Psoas muscle (tissue), 8 donors: Measurements from ENCODE around the gene MYLK4. TPM values are rescaled to one million over a fixed set of nuclear protein-coding genes. Genes with fewer than 3 reads are reported as not detected.

Experiments
- ATAC-seq, 4 donors: fragments of 200-7000 bp; cut with Tn5 transposase; one replicate each; pipeline ENCODE4 v1.9.1; 2020; ENCODE audit warnings: moderate library complexity in 3 of 4, mild to moderate bottlenecking in 2 of 4
- DNase-seq, 2 donors: peaks; one replicate each; pipeline ENCODE4 v3.0.0-alpha.2; 2020
- H3K27ac ChIP-seq: fragments of 200-600 bp; one replicate; pipeline ENCODE4 v1.8.0; 2022
- H3K27me3 ChIP-seq, 3 donors: fragments of 200-600 bp in 1 of 3; one replicate each; pipeline versions ENCODE4 v1.6.1 to v1.8.0; 2013 to 2022; ENCODE audit warnings: low read length in 2 of 3, mild to moderate bottlenecking in 2 of 3, moderate library complexity in 1 of 3; ENCODE audit not compliant: insufficient read depth in 3 of 3
- H3K36me3 ChIP-seq, 2 donors: fragments of 200-600 bp in 1 of 2; one replicate each; pipeline versions ENCODE4 v1.6.1 to v1.8.0; 2013 to 2022; ENCODE audit warnings: low read depth in 1 of 2, mild to moderate bottlenecking in 1 of 2, moderate library complexity in 1 of 2; ENCODE audit not compliant: insufficient read depth in 1 of 2
- H3K4me1 ChIP-seq: fragments of 200-600 bp; one replicate; pipeline ENCODE4 v1.8.0; 2022
- H3K4me3 ChIP-seq: fragments of 200-600 bp; one replicate; pipeline ENCODE4 v1.8.0; 2022; ENCODE audit warnings: mild to moderate bottlenecking
- H3K9me3 ChIP-seq: fragments of 200-600 bp; one replicate; pipeline ENCODE4 v1.8.0; 2022
- WGBS, 3 donors: extraction: QIAGEN DNeasy Blood & Tissue Kit; methylation state at CpG; one replicate each; pipeline versions ENCODE4 v1.1.6 to v1.1.7; 2013; 5-methylcytosine and 5-hydroxymethylcytosine counted together
- intact Hi-C, 2 donors: fragments of 100-400 bp; cut with DNase I; formaldehyde crosslinking; loops; one replicate each; pipeline versions ENCODE4 v1.11.0 to v1.14.2; 2022
- polyA plus RNA-seq, 3 donors: library from polyadenylated mRNA; stranded (reverse); fragments of 200-250 nt; gene quantifications; one replicate each; pipeline ENCODE4 v1.2.3, GENCODE V29; 2013
- total RNA-seq, 4 donors: library from RNA; stranded (reverse); fragmentation: NEBNext Ultra II Directional in 2 of 4; extraction: Animal tissue kit (Norgen Biotek cat#: 25700) in 2 of 4; gene quantifications; one replicate each; pipeline versions ENCODE4 v1.2.1 to v1.2.4, GENCODE V29; 2021 to 2023
- TF ChIP-seq, protein P1 (sequence below): fragments of 200-600 bp; IDR thresholded peaks from one replicate; pipeline ENCODE4 v1.8.0; 2022; ENCODE audit warnings: antibody characterized with exemption
- donor health status: healthy with polysubstance abuse.
- donor health status: DM: no; HTN: no; CAD: no; lungs with moderate emphysema.
- donor health status: Bipolar disorder and iron deficiency.
- donor health status: healthy.
- donor health status: DM: yes; HTN: yes; CAD: no.
- donor health status: DM: no; HTN: no; CAD: no.
- donor health status: DM: no; HTN: no; CAD: no.
- donor health status: DM: yes; HTN: yes; CAD: no.

MYLK4 gene
- total and polyA plus RNA-seq, 7 donors, result 0.09 to 143 (median 2.9) TPM

GRCh38 chr6:2686515-2686914 is 64.2 kb downstream of the MYLK4 start:
- intact Hi-C loops, result no loop called here
- no peaks in the 10 kb centered on the region for H3K27me3 ChIP-seq
- H3K4me3 ChIP-seq, result no peak overlapping the region
- DNase-seq, result no peak
- no peaks in the 10 kb centered on the region for H3K9me3 ChIP-seq
- WGBS, 3 donors, result 75 to 93% (median 89%) methylated on average over 11 of the region's 11 CpGs
- TF ChIP-seq, protein P1, sequence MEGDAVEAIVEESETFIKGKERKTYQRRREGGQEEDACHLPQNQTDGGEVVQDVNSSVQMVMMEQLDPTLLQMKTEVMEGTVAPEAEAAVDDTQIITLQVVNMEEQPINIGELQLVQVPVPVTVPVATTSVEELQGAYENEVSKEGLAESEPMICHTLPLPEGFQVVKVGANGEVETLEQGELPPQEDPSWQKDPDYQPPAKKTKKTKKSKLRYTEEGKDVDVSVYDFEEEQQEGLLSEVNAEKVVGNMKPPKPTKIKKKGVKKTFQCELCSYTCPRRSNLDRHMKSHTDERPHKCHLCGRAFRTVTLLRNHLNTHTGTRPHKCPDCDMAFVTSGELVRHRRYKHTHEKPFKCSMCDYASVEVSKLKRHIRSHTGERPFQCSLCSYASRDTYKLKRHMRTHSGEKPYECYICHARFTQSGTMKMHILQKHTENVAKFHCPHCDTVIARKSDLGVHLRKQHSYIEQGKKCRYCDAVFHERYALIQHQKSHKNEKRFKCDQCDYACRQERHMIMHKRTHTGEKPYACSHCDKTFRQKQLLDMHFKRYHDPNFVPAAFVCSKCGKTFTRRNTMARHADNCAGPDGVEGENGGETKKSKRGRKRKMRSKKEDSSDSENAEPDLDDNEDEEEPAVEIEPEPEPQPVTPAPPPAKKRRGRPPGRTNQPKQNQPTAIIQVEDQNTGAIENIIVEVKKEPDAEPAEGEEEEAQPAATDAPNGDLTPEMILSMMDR, result no peak
- H3K4me1 ChIP-seq, result no peaks in the 10 kb centered on the region
- no peak for ATAC-seq
- H3K27ac ChIP-seq, result no peak overlapping the region
- peaks cover 0 to 23% of the 10 kb centered on the region in 2 donors for H3K36me3 ChIP-seq

GRCh38 chr6:2684766-2685754 is 65.7 kb downstream of the MYLK4 start:
- H3K27ac ChIP-seq, result no peak overlapping the region
- H3K36me3 ChIP-seq, result peaks cover 0 to 33% of the 10 kb centered on the region in 2 donors
- intact Hi-C loops, result no loop called here
- TF ChIP-seq, protein P1, result no peak
- H3K27me3 ChIP-seq, result no peaks in the 10 kb centered on the region
- H3K9me3 ChIP-seq, result no peaks in the 10 kb centered on the region
- no peak for ATAC-seq
- H3K4me1 ChIP-seq, result no peaks in the 10 kb centered on the region
- 94 to 97% (median 95%) methylated on average over 30 of the region's 30 CpGs for WGBS, 3 donors
- no peak for DNase-seq
- no peak overlapping the region for H3K4me3 ChIP-seq

DNA sequence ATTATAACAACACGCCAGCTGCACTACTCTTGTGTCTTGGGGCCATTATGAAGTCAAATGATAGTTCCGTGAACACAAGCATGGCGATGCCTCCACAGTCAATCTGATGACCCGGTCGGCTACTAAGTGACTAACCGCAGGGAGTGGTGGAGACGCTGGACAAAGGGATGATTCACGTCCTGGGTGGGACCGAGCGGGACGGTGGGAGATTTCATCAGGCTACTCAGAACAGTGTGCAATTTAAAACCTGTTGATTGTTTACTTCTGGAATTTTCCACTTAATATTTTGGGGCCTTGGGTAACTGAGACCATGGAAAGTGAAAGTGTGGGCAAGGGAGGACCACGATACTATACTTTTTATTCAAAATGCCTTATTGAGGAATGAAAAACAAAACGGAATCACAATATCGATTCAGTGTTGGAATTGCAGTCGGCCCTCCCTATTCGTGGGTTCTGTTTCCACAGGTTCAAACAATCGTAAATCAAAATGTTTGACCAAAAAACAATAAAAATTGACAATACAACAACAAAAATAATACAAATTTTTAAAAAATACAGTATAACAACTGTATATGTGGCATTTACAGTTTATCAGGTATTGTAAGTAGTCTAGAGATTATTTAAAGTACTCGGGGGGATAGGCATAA is 66.5 kb downstream of the MYLK4 start:
- no peak for ATAC-seq
- Histone ChIP-seq H3K9me3 (no peaks in the 10 kb centered on the region), H3K27me3 (no peaks in the 10 kb centered on the region), H3K27ac (no peak overlapping the region), H3K4me3 (no peak overlapping the region), H3K4me1 (no peaks in the 10 kb centered on the region), H3K36me3 (peaks cover 0 to 33% of the 10 kb centered on the region in 2 donors)
- TF ChIP-seq, protein P1, result no peak
- WGBS, 3 donors, result 89 to 95% (median 93%) methylated on average over 18 of the region's 18 CpGs
- intact Hi-C loops, result no loop called here
- DNase-seq, result no peak

GRCh38 chr6:2680264-2680922 is 70.3 kb downstream of the MYLK4 start:
- ATAC-seq (peak in 1 of 4 donors; percentile 28), DNase-seq (no peak)
- 72 to 75% (median 74%) methylated on average over 15 of the region's 15 CpGs for WGBS, 3 donors
- intact Hi-C loops, result no loop called here
- Histone ChIP-seq H3K27ac (no peak overlapping the region), H3K9me3 (no peaks in the 10 kb centered on the region), H3K27me3 (no peaks in the 10 kb centered on the region), H3K4me3 (no peak overlapping the region), H3K36me3 (peaks cover 0 to 37% of the 10 kb centered on the region in 2 donors), H3K4me1 (peaks cover 4% of the 10 kb centered on the region)
- TF ChIP-seq, protein P1, result no peak
